IMR-90 (cell line): ENCODE data around the gene APOA4.

ENCODE experiments used
- BHLHE40 ChIP-seq: fragments of 150-350 bp; IDR thresholded peaks from 2 replicates; pipeline ENCODE4 v1.6.1; 2016; ENCODE audit warnings: mild to moderate bottlenecking, low read depth, low read length
- CEBPB ChIP-seq: IDR thresholded peaks from 2 replicates; pipeline ENCODE4 v1.6.1; 2012; ENCODE audit warnings: low read depth, low read length, improper control_type of control experiment
- CTCF ChIP-seq: conservative IDR thresholded peaks from 2 replicates; pipeline ENCODE4 v1.5.1; 2012; ENCODE audit warnings: mild to moderate bottlenecking, low read depth, low read length, improper control_type of control experiment
- ELK1 ChIP-seq: fragments of 150-350 bp; IDR thresholded peaks from 2 replicates; pipeline ENCODE4 v1.6.1; 2016; ENCODE audit warnings: low read depth, mild to moderate bottlenecking, low read length, moderate library complexity, borderline replicate concordance
- MAFK ChIP-seq: IDR thresholded peaks from 2 replicates; pipeline ENCODE4 v1.6.1; 2012; ENCODE audit warnings: low read depth, low read length, improper control_type of control experiment
- MAZ ChIP-seq: IDR thresholded peaks from 2 replicates; pipeline ENCODE4 v1.6.1; 2012; ENCODE audit warnings: low read depth, mild to moderate bottlenecking, low read length, improper control_type of control experiment, moderate library complexity, borderline replicate concordance
- MXI1 ChIP-seq: IDR thresholded peaks from 2 replicates; pipeline ENCODE4 v1.6.1; 2012; ENCODE audit warnings: low read depth, mild to moderate bottlenecking, low read length, moderate library complexity, borderline replicate concordance
- NFE2L2 ChIP-seq: fragments of 150-350 bp; IDR thresholded peaks from 2 replicates; pipeline ENCODE4 v1.6.1; 2016; ENCODE audit warnings: low read depth, mild to moderate bottlenecking, low read length
- POLR2A ChIP-seq: IDR thresholded peaks from 2 replicates; pipeline ENCODE4 v1.6.1; 2012; ENCODE audit warnings: mild to moderate bottlenecking, low read depth, low read length
- RAD21 ChIP-seq: IDR thresholded peaks from 2 replicates; pipeline ENCODE4 v1.6.1; 2012; ENCODE audit warnings: low read length, improper control_type of control experiment
- RCOR1 ChIP-seq: IDR thresholded peaks from 2 replicates; pipeline ENCODE4 v1.6.1; 2012; ENCODE audit warnings: mild to moderate bottlenecking, low read length, improper control_type of control experiment; ENCODE audit not compliant: insufficient replicate concordance
- RFX5 ChIP-seq: IDR thresholded peaks from 2 replicates; pipeline ENCODE4 v1.8.0; 2012; ENCODE audit warnings: low read depth, mild to moderate bottlenecking, low read length, moderate library complexity
- SMC3 ChIP-seq: fragments of 150-350 bp; IDR thresholded peaks from 2 replicates; pipeline ENCODE4 v1.6.1; 2016; ENCODE audit warnings: low read depth, mild to moderate bottlenecking, antibody characterized with exemption, low read length, moderate library complexity
- USF2 ChIP-seq: fragments of 150-350 bp; IDR thresholded peaks from 2 replicates; pipeline ENCODE4 v1.6.1; 2017; ENCODE audit warnings: mild to moderate bottlenecking, antibody characterized with exemption, low read length, low read depth

GRCh38 chr11:116843661-116844060 is 20.6 kb upstream of the APOA4 start:
- TF ChIP-seq CTCF = no peak
- no peak for TF ChIP-seq ELK1
- TF ChIP-seq MAFK = no peak
- no peak for TF ChIP-seq BHLHE40
- TF ChIP-seq CEBPB = no peak
- no peak for TF ChIP-seq RCOR1
- no peak for TF ChIP-seq MXI1
- no peak for TF ChIP-seq USF2
- TF ChIP-seq RAD21 = no peak
- TF ChIP-seq SMC3 = no peak
- no peak for TF ChIP-seq POLR2A
- no peak for TF ChIP-seq RFX5
- TF ChIP-seq MAZ = no peak
- no peak for TF ChIP-seq NFE2L2
